Fibroblast of skin of left quadriceps (primary cell): Measurements from ENCODE around the gene ITGB2.
"Not testable (repeated sequence)": the region's sequence is repeated elsewhere in the genome, so short reads cannot be mapped to it uniquely, and the experiment has no call there.

ENCODE experiments used
- DNase-seq, 2 experiments: peaks; one replicate each; pipeline ENCODE4 v3.0.0-alpha.2; 2013; ENCODE audit warnings: low read depth in 2 of 2

The ITGB2 gene

DNA sequence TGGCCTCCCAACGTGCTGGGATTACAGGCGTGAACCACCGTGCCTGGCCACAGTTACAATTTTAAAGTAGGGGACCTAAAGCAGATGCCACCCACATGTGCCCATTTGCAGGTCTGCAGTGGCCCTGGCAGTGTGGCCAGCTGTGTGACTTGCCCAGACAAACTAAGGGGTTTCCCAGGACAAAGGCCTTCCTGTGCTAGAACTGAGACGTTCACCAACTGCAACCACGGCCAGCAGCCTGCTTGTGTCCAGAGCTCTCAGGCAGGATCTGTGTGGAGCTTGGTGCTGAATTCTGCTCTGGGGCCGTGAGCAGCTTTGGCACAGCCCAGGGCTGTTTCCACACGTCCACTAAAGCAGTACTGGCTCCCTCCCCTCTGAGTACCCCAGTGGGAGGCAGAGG lies 36.6 kb downstream of the ITGB2 start:
- DNase-seq = no peak

DNA sequence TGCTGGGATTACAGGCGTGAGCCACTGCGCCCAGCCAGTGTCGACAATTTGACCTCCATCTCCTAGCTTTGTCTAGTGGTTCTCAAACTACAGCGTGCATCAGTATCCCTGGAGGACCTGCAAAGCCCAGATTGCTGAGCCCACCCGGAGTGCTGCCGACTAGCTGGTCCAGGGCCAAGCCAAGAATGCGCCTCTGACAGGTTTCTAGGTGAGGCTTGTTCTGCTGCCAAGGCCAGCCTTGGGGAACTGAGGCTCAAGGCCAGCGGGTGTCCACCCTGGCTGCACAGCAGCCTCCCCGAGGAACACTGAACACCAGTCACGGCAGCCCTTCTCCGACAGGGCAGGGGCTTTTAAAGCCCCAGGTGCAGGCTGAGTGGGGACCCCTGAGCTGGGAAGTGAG lies 37.4 kb downstream of the ITGB2 start:
- DNase-seq = no peak

DNA sequence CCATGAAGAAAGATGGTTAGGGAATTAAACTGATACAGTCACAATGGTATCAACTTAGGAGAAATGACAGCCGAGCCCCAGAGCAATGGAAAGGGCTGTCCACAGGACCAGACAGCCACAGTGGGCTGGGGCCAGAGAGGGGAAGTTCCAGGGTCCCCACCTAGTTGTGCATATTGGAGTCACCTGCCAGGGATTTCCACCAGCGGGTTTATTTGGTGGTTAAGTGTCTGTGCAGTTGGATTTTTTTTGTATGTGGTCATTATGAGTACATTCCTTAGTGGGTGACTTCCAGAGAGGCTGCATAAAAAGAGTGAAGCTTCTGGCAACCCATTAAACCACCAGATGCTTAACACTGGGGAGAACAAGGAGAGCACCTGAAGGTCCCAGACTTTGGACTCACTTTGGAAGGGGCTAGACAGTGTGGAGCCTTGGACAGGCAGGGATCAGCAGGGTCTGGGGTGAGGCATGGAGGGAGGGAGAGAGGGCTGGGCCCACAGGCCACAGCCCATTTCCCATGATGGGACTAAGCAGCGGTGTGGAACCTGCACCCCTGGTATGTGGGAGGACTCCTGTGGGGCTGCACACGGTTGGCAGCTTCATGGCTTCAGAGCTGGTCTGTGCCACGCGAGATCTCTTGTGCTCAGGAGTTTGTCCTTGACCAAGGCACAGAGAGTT lies 39.4 kb downstream of the ITGB2 start:
- DNase-seq = peak in 1 of 2 experiments; percentile 35

DNA sequence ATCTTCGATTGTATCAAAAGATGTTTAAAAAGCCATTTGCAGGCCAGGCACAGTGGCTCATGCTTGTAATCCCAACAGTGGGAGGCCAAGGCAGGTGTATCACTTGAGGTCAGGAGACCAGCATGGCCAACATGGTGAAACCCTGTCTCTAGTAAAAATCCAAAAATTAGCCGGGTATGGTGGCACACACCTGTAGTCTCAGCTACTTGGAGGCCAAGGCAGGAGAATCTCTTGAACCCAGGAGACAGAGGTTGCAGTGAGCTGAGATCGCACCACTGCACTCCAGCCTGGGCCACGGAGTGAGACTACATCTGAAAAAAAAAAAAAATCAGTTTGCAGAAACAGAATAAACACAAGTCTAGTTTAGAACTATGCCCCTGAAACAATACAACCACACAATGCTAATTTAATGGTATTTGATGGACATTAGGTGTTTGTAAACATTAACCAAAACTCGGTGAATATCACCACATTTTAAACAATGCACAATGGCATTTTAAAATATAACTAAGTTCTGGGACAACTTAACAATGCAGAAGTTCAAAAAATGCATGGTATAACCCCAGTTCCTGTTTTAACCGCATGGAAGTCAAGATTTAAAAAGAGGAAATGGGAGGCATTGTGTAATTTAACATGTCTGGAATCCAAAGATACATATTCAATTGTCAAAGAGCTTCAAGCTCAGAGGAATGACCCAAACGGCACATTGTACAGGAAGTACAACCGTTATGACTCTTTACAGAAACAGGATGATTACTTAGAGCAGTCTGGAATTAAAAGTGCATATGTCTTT lies 40.1 kb downstream of the ITGB2 start:
- no peak for DNase-seq

DNA sequence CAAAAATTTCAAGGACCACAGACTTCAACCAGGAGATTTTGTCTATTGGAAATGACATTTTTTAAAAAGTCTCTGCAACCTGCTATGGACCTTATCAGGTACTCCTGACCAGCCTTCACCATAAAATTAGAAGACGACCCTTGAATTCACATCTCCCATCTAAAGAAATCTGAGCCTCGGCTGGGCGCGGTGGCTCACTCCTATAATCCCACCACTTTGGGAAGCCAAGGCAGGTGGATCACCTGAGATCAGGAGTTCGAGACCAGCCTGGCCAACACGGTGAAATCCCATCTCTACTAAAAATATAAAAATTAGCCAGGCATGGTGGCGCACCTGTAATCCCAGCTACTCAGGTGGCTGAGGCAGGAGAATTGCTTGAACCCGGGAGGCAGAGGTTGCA lies 41.5 kb downstream of the ITGB2 start:
- DNase-seq = not testable (repeated sequence)

DNA sequence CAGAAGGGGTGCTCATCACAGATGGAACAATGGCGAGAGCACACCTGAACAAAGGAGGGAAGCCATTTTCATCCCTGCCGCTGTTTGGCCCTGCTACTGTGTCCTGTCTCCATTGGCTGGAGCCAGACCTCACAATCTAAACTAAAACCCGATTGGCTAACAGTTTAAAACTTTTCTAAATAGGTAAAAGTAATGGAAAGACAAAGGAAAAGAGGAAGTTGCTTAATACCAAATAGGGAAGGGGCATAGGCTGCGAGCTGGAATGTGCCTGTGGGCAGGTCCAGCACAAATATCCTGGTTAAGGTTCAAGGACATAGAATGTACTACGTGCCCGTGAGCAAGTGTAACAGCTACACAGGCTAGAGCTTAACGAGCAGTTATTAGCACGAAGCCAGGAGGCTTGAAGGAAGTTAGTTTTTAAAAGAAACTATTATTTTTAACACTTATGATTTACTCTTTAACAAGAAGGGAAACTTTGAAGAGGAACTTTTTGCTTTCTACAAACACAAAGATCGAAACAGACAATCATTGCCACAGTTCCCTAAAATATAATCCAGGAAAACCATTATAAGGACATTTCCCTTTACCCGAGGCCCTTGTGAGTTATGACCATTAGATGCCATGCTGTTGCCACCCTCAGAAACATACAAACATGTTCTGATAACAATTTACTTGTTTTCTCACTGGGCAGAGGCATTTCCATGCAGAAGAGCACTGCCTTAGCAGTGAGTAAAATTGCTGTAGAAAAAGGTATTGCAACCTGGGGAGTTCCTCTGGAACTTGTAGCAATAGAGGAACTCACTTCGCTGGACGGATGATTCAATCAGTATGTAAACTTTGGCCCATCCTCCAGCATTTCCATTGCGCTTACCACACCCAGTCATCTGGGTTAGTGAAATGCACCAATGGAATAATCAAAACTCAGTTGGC lies 42.4 kb downstream of the ITGB2 start:
- DNase-seq = no peak

DNA sequence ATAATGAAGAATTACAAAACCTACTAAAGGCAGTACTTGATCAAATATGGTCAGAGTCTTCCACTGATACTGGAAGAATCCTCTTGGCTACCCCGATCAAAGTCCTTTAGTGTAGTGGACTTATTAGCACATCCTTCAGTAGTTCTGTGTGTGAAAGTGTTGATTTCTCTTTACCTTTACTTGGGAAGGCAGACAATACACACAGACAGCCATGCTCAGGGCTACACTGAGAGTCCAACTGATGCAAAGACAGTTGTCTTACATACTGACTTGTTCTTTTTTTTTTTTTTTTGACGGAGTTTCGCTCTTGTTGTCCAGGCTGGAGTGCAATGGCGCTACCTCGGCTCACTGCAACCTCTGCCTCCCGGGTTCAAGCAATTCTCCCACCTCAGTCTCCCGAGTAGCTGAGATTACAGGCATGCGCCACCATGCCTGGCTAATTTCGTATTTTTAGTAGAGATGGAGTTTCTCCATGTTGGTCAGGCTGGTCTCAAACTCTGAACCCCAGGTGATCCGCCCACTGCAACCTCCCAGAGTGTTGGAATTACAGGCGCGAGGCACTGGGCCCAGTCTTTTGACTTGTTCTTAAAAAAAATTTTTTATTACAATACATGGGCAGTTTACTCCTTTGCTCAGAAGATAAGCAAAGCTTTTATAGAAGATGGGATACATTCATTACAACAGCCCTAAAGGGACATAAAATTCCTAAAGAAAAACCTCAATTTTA lies 43.7 kb downstream of the ITGB2 start:
- DNase-seq = no peak

DNA sequence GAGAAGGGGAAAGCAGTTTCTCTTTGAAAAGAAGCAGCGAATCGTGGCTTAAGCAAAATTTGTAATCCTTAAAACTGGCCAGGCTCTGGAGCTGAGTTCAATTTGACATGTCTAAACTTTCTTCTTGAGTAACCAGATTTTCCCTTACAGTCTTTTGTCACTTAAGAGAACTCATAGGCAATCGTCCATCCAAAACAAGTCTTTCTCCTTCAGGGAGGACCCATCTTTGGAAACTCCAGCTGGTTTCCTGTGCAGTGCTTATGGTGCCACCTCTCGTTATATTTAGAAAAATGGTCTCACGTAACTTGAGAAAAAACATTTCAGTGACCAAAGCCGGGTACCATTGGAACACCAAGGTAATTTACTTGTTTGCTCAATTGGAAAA lies 45.4 kb downstream of the ITGB2 start:
- no peak for DNase-seq

DNA sequence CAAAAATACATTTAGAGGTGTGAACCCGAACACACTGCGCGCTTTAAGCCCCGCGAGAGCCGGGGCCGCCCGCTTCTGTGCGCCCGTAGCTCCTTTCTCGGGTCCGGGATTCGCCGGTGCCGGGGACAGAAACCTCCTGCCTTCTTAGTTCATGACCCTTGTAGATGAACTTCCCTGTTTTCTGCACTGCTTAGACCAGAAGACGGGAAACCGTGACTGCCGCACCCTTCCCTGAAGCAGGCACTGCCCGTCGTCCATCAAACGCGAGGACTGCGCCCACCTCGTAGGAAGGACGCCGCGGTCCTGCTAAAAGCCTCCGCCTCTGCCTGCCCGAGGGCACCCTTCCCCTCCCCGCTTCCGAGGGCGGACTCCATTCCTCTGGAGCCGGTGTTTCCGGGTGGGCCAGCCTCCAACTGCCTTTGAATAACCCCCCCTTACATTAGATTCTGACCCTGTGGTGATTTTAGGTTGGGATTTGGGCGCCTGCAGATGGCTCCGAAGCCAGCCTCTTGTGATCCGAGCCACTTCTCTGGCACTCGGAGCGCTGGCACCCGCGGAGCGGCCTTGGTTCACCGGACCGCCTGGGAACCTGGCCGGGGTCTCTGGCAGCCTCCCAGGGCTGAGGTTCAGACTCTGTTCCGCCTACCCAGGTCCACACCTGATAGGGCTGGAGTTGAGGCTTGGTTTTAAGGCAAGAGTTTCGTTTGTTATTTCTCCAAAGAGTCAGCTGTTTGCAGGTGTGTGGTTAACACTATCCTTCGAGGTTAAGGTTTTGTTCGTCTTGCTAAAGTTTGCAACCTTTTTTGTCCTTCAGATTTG lies 46.0 kb downstream of the ITGB2 start:
- DNase-seq = no peak

DNA sequence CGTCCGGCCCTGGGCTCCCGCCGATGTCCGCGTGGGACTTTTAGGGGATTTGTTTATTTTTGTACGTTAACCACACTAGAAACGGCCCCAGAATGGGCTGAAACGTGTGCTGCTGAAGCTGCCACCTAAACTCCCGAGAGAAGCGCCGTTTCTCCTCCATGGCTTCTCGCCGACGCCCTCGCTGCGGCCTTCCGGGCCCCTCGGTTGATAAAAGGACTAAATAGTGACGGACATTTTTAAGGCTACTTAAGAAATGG lies 46.5 kb downstream of the ITGB2 start:
- DNase-seq = no peak

DNA sequence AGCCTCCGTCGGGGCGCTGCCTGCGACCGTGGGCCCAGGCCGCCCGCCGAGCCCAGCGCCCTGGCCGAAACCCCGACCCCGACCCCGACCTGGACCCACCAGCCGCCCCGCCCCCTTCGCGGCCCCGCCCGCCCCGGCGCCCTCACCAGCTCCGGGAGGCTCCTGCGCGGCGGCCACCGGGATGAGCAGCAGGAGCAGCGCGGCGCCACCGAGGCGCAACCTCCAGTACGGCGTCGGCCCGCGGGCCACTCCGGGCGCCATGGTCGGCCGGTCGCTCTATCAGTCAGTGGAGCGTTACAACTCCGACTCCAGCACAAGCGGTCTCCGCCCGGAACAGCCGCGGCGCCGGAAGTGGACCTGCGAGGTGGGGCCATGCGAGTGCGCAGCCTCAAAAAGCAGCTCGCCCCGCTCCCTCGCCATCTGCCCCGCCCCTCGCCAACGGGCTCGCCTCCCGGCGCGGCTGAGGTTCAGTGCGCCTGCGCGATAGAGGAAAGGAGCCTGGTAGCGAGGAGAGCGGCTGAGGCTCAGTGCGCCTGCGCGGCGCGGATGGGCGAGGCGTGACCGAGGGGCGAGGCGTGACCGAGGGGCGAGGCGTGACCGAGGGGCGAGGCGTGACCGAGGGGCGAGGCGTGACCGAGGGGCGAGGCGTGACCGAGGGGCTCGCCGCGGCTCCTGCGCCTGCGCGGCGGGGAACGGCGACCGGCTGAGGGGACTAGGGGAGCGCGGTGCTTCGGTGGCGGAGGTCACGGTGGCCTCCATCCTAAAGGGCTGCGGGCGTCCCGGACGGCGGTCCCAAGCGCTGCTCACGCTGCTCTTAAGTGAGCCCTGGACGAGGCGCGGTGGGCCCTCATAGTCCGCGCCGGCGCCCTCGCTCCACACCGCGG lies 47.1 kb downstream of the ITGB2 start, which contains the start of gene PTTG1IP:
PTTG1IP (minus strand) TSS at position 335 of the 884 bp plus-strand sequence; CDS start at position 261, 74 bp downstream.
- peak; percentile 95 to 96 for DNase-seq

DNA sequence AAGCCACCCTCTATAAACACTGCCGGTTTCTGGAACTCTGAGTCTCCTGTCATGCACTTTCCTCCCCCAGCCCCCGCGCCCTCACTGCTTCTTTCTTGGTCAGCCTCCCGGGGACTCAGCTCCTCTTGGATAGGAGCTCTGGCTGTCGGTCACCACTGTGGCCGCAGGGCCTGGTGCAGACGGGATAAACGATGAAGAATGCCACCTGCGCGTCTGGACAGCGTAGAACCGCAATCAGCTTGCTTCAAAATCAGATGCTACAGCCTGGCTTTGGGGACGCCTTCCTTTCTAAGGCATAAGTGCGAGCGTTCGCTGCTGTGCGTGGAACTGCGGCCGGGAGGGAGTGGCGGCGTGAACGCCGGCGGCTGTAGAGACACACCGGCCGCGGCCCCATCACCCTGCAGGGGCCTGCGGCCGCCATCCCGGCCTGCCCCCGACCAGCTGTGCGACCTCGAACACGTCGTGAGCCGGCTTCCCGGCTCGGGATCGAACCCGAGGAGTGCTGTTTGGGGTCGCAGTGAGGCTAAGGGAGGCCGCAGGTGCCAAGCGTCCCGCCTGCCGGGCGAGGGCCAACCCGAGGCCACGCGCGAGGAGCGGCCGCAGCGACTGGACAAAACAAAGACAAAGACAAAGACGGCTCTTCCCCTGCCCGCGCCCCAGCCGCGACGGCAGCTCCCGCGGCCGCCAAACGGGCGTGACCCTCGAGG lies 47.9 kb downstream of the ITGB2 start:
- no peak for DNase-seq

DNA sequence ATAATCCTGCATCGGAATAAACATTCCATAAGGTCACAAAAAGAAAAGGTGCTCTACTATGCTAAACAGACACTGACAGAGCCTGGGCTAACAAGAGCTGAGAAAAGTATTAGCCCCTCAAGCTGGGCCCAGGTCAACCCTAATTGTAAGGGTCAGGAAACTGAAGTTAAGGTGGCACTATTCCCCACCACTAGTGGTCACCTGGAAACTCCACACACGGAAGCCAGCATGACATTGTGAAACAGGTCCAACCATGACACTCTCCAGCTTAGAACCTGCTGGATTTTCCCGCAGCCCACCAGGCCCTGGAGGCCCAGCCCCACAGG lies 48.4 kb downstream of the ITGB2 start:
- no peak for DNase-seq

DNA sequence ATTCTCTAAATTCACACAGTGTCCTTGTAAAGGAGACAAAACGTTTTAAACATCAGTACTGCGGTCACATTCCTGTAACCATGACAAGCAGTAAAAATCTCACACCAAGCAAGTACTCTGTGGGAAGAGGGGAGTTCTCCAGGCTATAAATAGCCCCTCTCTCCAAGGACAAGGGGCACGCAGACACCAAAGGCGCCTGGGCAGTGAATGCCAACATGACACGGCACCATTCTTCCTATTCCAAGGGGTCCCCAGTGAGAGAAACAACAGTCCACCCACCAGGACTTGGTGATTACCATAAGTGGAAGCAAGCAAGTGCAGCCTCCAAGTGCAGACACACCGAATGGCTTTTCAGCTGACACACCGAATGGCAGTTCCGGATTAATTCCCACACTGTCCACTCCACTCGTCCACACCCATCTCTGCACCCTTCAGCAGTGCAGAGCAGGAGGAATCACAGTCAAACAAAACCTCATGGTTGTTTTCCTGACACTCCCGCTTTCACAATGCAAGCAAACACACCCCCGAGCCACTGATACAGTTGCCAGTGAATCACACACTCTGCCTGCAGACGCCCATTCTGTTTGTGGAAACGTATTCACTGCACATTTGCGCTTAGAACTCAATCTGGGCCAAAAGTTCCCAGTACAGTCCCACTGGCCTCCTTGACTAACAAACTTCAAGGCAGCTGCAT lies 49.0 kb downstream of the ITGB2 start:
- DNase-seq = peak in 1 of 2 experiments; percentile 16

DNA sequence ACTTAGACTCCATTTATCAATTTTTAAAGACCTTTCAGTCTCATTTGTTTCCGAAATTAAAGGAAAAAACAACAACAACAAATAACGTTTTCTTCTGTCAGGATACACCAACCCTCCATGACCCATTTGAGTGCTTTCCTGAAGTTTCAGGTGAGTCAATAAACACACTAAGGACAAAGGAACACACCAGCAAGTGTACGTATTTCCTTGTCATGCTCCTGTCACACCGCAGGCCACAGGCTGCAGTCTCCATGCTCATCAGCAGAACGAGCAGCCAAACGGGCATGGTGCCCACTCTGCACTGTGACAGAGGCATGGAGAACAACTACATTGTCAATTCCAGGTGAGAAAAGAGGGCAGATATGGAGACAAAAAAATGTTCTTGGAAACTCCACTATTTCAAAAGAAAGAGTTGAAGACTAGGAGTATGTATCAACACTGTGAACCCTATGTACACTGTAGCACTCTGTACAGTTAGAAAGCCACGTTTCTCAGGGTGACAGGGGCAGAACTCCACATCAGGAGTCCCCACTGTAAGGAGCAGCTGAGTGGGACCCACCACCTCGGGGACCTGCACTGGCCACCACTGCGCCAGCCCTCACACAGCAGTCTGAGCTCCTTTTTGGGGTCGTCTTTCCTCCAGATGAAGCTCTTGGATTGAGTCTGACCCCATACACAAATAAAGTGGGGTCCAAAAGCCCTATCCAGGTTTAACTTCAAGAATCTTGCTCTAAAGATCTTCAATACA lies 49.8 kb downstream of the ITGB2 start:
- no peak for DNase-seq

DNA sequence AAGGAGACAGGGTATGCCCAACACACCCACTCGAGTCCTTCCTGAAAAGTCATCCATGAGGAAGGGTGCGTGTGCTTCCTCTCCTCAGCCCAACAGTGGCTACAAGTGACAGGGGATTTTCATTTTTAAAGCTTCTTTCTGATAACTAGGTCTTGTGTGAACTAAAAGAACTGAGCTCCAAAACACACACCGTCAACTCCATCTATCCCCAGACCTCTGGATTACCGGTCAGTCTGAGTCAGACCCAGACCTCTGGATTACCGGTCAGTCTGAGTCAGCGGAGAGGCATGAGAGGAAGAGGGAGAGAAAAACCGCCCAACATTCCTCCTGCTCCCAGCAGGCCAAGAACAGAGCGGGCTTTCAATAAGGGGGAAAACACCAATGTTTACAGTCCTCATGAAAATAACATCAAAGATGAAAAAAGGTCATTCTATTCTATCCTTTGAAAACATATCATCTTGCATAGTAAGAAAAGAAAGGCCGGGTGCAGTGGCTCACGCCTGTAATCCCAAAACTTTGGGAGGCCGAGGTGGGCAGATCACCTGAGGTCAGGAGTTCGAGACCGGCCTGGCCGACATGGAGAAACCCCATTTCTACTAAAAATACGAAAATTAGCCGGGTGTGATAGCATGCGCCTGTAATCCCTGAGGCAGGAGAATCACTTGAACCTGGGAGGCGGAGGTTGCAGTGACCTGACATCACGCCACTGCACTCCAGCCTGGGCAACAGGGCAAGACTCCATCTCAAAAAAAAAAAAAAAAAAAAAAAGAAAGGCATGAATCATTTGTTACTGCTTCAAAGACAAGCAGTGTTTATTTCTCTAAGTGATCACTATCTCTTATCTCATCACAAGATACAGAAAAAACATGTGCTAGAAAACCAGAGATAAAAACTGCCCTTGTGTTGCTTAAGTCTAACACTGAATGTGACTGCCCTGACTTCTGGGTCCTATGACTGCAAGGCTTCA lies 50.6 kb downstream of the ITGB2 start:
- peak in 1 of 2 experiments; percentile 61 for DNase-seq

DNA sequence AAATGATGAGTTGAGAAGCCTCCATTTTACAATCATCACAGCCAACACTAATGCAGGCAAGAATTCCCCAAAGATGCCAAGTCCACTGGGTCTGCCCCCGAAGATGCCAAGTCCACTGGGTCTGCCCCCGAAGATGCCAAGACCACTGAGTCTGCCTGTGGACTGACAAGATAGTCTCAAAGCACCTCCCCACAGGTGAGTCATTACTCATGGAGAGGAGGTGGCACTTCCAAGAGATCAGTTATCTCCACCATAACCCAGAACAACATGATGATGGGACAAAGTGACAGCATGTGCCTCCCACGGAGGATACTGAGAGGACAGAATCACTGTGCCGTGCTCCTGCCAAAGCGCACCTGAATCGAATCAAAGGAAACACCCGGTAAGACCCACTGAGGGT lies 52.0 kb downstream of the ITGB2 start:
- DNase-seq = no peak
